ENCODE results near the gene RGS10.

Gene RGS10

DNA sequence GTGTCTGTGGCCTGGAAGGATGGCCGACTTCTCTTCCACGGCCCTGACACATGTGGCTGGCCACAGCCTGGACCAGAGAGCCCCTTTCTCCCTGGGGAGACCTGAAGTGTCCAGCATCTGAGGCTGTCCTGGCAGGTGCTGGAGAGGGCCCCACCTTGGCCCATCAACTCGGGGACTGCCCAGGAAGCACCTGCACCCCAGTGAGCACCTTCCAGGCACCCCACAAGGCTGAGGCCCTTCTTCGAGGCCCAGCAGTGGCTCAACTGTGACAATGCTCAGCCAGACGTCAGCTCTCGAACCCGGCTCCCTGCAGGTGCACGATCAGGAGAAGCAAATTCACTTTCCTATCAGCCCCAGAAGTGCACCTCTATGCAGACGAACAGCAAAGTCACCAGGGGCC lies 24.3 kb downstream of the RGS10 start:
- DNase-seq (ENCODE audit: low spot score), result no peak

DNA sequence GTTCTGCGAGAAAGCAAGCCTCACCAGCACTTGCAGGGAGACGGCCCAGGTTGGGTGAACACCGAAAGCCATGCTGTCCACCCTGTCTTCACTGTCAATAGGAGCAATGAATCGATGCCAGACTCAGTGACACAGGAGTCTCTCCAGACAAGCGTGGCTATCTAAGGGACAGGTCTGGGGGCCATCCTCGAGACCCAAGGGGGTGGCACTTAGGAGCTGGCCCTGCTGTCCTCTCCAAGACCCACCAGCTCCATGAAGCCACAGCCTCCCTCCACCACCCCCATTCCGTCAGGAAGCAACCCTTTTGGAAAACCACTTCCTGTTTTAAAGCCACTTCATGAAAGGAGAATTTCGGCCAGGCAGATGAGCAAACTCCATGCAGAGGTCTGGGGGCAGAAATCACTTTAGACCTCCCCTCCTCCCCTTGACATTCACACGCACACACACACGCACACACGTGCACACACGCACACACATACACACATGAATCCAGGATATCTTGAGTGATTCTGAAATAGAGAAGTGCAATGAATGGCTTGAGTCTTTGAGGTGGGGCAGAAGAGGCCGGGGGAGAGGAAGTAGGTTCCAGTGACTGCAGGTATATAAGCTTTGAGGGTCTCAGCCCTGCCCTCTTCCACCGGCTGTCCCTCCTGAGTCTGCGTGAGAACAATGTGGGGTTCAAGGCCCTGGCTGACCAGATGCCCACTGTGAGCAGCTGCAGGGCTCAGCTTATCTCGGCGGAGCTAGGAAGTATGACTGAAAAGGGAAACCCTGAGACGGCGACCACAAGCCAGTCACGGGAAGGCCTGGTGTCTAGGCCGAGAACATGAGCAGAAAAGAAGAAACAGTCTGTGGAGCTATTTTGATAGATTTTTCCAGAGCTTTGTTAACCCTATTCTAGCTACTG lies 25.0 kb downstream of the RGS10 start:
- no peak for DNase-seq (ENCODE audit: low spot score)

DNA sequence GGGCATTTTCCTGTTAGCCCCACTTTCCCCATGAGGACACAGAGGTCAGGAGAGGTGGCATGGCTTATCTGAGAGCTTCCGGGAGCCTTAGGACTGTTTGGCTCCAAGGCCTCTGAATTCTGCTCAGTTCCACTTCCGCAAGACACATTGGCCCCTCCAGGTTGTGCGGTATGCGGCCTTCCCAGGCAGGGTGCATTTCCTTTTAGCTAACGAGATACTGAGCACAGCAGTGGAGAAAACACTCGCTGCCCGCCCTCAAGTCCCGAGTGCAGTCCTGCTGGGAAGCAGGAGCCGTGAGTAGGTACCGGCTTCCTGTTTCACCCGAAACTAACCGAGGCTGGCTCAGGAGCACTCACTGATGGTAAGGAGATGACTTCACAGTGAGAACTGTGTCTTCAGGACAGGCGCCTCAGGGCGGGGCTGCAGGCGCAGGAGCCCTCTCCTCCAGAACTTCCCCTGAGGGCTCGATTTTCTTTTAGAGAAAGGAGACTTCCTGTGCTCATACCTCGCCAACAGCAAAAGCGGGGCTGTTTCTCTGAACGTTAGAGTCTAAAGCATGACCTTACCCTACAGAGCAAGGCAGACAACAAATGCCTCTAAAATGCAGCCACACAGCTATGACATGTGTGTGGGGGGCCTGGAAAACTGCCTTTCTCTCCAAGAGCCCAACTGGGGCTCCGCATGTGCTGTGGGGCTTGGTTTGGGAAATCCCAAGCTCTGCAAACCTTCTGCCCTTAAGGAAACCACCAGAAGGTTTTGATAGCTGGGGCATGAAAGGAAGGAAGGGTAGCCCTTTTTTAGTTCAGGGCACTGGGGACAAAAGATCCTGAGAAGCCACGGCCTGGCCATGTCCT lies 25.9 kb downstream of the RGS10 start:
- DNase-seq (ENCODE audit: low spot score), result no peak

DNA sequence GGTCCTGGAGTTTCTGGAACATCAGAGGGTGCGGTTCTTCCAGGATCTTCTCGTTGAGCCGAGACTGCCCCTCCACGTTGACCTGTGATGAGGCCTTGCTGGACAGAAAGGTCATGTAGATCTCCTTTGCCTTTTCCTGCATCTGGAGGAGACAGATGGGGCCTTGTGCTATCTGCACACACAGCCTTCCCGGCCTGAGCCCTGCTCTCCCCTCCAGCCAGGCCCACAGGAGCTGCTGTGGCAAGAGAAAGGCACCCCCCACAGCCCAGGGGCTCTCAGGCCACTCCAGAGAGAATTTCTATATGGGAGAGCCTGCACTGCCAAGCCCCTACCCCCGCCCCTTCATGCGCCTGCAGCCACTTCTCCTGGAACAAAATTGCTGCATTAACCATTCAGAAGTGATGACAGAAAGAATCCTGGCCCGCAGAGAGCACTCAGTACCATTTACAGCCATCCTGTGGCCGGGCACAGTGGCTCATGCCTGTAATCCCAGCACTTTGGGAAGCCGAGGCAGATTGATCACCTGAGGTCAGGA lies 26.9 kb downstream of the RGS10 start:
- DNase-seq (ENCODE audit: low spot score), result no peak

DNA sequence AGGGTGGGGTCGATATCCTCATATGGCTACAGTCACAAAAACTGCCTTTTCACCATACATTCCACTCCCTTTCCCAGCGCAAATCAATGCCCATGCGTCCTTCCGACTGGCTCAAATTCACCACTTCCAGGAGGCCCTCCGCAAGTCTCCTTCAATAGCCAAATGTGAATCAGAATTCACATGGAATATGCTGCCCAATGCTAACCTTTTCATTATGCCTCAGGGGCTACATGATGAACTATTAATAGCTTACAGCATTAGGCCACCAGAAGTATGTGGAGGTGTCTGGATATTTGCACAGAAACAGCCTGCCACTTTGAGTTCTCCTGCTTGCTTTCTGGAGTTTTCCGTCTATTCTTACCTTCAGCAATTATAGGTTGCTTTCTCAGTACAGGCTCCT lies 27.7 kb downstream of the RGS10 start:
- no peak for DNase-seq (ENCODE audit: low spot score)

DNA sequence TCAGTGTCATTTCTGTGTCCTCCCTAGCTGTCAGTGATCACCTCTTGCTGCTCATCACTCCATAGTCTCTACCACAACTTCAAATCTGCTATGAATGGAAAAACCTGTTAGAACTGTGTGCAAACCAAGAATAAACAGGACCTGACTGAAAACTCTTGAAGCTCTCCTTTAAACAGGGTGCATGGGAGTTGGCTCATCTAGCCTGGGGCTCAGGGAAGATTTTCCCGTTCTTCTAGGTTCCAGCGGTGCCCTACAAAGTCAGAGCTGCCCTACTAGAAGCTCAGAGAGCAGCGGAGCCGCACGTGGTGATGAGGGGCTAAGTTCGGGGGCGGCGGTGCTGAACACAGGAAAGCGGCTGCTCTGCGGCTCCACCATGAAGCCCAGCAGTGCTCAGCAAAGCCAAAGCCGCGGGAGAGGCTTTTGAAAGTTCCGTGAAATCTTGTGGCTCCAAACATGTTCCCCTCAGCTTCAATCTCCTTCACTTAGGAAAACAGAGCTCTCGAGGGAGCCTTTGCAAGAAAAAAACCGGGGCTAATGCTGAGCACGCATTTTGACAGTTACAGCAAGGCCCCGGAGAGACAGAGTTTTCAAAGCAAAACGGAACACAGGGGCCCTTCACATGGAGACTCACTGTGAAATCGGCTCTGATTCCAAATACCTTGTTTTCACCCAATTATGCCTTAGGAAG lies 30.5 kb downstream of the RGS10 start:
- no peak for DNase-seq (ENCODE audit: low spot score)

DNA sequence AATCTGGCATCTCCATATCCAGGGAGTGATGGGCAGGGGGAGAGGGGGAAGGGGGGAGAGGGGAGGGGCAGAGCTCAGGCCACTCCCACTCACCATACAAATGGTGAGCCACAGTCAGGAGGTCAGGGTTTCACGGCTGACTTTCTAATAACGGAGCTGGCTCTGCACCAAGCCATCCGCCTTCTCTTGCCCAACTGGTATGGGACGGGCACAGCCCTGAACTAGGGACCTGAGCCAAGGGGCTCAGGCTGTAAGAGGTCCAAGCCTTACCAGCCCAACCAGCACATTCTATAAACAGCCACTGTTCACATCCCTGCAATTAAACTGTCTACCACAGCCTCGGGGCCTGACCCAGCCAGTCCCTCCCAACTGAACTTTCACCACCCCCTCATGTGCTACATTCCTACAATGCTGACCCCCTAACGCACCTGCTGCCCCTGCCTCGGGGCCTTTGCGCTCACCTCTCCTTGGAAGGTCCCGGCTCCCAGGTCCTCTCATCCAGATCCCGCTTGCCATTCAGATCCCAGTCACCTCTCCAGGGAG lies 32.5 kb downstream of the RGS10 start:
- no peak for DNase-seq (ENCODE audit: low spot score)

DNA sequence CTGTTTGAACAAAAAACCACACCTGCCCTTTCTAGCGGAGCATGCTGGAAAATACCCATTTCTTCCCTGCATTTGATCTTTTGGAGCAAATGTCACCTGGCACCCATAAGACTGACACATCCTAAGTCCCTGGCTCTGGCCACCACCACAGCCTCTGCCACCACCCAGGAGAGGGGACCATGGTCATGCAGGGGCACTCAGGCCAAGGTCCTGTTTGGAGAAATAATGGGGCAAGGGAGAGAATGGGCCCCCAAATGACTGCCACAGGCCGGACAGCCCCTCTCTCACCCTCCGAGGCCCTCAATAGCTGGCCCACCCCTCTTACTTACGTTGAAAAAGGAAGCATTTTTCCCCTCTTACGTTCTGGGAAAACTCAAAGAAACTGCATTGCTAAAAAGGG lies 35.4 kb downstream of the RGS10 start:
- DNase-seq (ENCODE audit: low spot score), result no peak

DNA sequence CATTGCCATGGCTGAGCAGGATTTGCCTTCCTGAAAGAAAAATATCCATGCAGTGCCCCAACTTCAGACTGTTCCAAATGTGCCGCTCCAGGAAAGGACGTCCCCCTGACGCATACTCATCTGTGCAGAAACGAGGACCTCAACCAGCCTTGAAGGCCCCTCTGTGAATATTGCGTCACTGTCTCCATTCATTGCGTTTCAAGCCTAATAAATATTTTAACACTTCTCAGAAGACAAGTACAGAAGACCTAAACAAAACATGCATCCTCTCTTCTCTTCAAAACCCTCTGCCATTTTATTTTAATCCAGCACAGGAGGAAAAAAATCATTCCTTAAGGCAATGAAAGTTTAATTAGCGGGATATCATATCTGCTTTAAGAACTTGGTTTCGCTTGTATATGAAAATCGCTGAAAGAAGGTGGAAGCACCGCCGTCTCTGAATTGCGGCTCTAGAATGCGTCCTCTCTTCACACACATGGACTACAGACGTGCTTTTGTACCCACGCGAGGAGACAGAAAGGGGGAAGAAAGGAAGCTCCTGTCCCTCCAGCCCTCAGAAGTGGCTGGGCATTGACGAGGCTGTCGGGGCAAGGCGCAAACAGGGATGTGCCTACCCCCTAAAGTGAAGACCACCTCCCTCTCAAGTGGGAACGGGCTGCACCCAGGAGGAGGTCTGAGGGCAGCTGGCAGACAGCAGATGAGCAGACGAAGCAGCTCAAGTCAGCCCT lies 36.8 kb downstream of the RGS10 start:
- no peak for DNase-seq (ENCODE audit: low spot score)

DNA sequence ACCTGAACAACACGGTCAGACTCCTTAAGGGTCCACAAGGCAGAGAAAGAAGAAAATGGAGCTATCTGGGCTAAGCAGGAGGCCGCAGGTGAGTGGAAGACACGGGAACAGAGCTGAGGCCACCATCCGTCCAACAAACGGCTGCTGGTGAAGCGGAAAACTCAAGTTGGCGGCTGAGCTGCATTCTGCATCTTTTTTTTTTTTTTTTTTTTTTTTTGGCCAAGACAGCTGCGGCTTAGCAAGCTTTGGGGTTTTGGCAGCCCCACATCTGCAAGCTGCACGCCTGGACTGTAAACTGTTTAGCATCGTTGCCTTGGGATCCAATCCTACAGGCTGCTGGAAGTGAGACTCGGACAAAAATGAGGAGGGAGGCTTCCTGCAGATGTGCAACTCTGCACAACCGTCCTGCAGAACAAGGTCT lies 37.4 kb downstream of the RGS10 start:
- no peak for DNase-seq (ENCODE audit: low spot score)

DNA sequence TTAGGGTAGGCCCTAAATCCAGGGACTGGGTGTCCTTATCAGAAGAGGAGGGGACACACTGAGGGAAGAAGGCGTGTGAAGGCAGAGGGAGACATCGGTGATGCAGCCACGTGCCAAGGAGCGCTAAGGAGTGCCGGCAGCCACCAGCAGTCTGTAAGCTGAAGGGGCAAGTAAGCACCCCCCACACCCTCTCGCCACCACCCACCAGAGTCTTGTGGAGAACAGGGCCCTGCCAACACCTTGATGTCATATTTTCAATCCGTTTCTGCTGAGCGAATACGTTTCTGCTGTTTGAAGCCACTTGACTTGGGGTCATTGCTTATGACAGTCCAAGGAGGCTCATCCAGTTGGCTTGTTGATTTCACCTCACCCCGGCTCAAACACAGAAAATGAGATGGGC lies 37.9 kb downstream of the RGS10 start:
- no peak for DNase-seq (ENCODE audit: low spot score)

DNA sequence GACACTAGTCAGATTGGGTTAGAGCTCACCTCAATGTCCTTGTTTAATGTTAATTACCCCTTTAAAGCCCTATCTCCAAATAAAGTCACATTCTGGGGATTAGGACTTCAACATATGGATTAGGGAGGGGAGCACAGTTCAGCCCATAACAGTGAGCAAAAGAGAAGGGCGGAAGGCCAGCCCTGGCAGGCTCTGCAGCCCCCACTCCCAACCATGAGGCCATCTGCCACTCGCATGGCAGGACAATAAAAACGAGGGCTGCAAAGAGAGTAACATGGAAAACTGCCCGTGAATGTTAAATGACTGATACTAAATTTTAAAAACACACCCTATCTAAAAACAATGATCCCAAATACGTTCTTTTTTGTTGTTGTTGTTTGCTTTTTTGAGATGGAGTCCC lies 38.7 kb downstream of the RGS10 start:
- no peak for DNase-seq (ENCODE audit: low spot score)

DNA sequence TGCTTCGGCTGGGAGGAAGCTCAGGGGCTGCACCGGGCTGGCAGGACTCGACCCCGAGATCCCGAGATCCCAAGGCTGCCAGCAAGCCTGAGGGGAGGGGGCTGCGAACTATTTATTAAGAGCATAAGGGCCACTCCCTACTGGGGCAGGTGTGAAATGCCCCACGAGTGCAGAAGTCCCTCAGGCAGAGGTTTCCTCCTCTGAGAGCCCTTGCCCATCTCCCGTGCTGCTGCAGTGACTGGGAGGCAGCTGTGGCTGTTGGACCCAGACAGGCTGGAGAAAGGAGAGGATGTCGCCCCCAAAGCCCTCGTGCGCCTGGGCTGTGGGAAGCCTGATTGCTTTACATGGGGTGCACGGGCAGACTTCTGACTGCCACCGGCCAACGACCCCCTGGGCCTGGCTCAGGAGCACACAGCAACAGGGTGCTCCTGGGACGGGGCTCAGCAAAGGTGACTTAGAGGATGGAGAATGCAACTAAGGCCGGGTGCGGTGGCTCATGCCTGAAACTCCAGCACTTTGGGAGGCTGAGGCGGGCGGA lies 39.8 kb downstream of the RGS10 start:
- no peak for DNase-seq (ENCODE audit: low spot score)

DNA sequence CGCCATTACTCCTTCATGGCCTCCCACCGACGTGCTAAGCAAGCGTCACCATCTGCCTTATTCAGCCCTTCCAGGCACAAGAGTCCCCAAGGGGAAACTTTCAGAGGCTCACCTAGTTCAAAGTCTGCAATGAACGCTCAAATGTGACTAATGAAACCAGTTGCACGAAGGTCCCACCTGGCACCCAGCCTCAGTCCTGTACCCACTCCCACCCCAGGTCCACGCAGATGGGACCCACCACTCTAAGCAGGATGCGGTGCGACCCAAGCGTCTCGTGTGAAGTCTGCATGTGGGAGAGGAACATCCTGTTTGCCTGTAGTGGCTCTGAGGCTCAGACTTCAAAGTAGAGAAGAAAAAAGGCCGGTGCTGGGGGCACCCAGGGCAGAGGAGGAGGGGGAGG lies 40.3 kb downstream of the RGS10 start:
- no peak for DNase-seq (ENCODE audit: low spot score)

DNA sequence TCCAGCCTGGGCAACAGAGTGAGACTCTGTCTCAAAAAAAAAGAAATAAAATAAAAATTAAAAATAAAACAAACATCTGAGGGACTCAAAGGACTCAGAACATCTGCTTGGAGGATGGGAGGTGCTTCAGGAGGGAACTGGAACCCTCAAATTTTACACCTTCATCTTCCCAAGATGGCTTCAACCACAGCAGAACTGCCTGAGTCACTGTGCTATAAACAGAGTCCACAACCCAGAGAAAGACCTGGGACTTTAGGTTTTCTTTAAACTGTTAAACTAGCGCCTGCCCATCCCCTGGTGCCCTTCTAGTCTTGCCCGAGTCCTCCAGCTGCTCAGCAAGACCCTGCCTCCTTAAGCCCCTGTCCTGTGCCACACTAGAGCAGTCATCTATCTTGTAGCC lies 40.8 kb downstream of the RGS10 start:
- DNase-seq (ENCODE audit: low spot score), result no peak

DNA sequence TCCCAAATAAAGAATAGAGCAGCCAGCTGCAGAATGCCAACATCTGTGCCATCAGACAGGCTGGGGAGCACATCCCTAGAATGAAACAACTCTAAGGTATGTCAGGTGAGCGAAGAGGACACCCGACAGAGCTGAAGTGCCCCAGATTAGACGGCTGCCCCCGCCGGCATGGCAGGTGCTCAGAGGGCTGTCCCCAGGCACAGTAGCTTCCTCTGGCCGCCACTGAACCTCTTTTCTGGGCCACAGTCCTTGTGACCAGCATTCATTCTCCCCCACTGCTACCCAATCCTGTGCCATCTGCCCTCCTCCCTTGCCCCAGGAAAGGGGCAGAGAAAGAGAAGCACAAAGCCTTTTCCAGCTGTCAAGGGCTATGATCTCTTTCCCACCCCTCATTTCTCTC lies 41.7 kb downstream of the RGS10 start:
- no peak for DNase-seq (ENCODE audit: low spot score)

DNA sequence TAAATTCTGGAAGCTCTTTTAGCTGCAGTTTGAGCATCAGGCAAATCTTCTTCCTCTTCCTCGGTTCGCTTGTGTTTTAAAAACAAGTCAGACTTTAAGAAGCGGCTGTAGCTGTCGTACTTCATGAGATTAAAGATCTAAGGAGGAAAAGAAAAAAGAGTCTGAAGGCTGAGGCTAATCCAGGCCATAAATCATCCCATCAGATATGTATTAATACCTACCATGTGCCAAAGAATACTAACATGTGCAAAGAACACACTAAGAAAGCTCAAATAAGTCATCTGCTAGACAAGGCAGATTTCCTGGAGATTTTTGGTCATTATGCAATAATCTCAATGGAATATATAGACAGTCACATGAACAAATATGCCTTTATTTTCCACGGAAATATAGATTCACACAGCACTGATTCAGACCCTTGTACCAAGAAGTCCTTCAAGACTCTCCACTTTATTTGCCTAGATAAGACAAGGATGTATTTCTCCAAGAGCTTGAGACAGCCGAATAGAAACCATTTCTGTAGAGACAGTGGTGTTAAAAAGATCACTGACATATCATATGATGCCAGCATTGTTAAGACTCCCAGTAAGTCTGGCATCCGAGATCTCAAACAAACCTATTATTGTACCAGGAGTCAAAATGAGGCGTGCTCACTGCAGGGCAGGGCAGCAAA lies 42.3 kb downstream of the RGS10 start:
- no peak for DNase-seq (ENCODE audit: low spot score)

DNA sequence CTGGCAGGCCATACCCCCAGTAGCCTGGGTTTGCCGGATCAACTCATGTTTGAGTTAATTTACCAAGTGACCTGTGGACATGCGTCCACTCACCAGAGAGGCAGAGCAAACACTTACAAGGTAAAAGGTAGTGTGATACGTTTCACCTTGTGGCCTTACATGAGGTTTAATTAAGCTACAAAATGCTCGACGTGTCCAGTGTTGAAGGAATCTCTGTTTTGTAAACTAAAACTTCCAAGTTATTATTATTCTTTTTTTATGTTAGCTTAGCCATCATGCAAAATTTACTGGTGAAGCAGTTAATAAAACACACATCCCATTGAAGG lies 42.9 kb downstream of the RGS10 start:
- DNase-seq (ENCODE audit: low spot score), result no peak

DNA sequence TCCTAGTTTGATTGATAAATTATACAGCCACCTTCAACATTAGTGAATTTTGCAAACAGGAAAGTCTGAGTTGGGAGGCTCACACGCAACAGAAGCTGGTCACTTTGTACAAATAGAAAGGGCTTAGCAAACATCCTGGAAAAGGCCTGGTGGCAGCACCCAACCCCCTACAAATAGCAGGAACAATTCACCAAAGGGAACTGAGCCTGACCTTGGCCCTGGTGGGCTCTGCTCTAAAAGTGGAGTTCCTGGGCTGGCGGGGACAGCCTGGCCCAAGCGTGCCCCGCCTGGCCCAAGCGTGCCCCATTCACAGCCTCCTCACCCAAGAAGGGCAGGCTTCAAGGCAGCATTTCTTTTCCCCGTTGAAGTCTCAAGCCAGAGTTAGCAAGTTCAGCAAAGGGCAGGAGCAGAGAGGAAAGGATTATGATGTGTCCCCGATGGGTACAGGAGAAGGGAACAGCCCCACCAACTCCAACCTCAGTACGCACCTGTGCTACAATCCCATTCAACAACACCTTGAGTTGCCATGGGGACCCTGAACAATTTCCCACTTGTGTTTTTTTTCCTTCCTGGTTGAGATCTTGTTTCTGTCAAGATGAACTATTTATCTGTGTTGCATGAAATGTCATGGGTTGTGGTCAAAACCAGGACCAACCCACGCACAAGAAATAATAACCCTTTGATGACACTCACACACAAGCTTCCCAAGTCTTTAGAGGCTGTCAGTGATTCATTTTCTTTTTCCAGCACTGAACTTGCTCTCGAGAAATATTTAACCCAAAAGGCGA lies 43.4 kb downstream of the RGS10 start:
- DNase-seq (ENCODE audit: low spot score), result no peak

DNA sequence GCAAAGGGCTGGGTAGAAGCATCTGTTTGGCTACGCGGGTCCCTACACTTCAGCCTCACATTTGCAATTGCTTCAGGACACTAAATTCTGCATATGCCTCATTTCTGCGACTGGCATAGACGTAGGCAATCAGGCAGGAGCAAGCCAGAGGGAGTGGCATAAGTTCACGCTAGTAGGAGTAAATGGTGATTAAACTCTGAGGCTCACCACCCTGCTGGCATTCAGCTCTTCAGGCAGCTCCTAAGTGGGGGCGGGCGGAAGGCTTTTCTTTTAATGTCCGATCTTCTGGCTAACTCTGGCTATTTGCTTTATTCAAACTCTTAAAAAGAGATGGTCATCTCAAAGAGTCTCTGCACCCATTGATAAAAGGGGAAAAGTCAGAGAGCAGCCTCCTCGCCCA lies 45.3 kb downstream of the RGS10 start:
- no peak for DNase-seq (ENCODE audit: low spot score)
